GM23248 (cell line): ENCODE measurements around the gene RAD51B. TPM values are rescaled to one million over a fixed set of nuclear protein-coding genes. Genes with fewer than 3 reads are reported as not detected.

ENCODE experiments used
- DNase-seq: peaks from one replicate; pipeline ENCODE4 v3.0.0-alpha.2; 2015
- H2AFZ ChIP-seq: fragments of 200-600 bp; sonication (generic); 2 replicates; pipeline ENCODE4 v1.6.1; 2016; ENCODE audit warnings: antibody characterized with exemption
- H3F3A ChIP-seq: fragments of 200-600 bp; sonication (generic); 2 replicates; pipeline ENCODE4 v1.6.1; 2016; ENCODE audit warnings: mild to moderate bottlenecking, antibody characterized with exemption, mixed run types; ENCODE audit not compliant: insufficient read depth
- H3K27ac ChIP-seq: fragments of 200-600 bp; sonication (generic); 2 replicates; pipeline ENCODE4 v1.5.1; 2016; ENCODE audit warnings: mild to moderate bottlenecking
- H3K27me3 ChIP-seq: fragments of 200-600 bp; sonication (generic); replicated peaks from 2 replicates; pipeline ENCODE4 v1.6.1; 2016; ENCODE audit warnings: mild to moderate bottlenecking; ENCODE audit not compliant: insufficient read depth
- H3K36me3 ChIP-seq: fragments of 200-600 bp; sonication (generic); 2 replicates; pipeline ENCODE4 v1.6.1; 2016; ENCODE audit warnings: low read depth, mild to moderate bottlenecking
- H3K4me1 ChIP-seq: fragments of 200-600 bp; sonication (generic); 2 replicates; pipeline ENCODE4 v1.6.1; 2016; ENCODE audit warnings: mild to moderate bottlenecking; ENCODE audit not compliant: insufficient read depth
- H3K4me2 ChIP-seq: fragments of 200-600 bp; sonication (generic); one replicate; pipeline ENCODE4 v1.6.1; 2016; ENCODE audit warnings: mild to moderate bottlenecking; ENCODE audit not compliant: unreplicated experiment
- H3K4me3 ChIP-seq: fragments of 200-600 bp; sonication (generic); 2 replicates; pipeline ENCODE4 v1.5.1; 2016; ENCODE audit warnings: mild to moderate bottlenecking
- H3K79me2 ChIP-seq: fragments of 200-600 bp; sonication (generic); 2 replicates; pipeline ENCODE4 v1.6.1; 2016; ENCODE audit warnings: mild to moderate bottlenecking; ENCODE audit not compliant: insufficient read depth
- H3K9ac ChIP-seq: fragments of 200-600 bp; sonication (generic); 2 replicates; pipeline ENCODE4 v1.6.1; 2016; ENCODE audit warnings: mild to moderate bottlenecking
- H3K9me2 ChIP-seq: fragments of 200-600 bp; sonication (generic); 2 replicates; pipeline ENCODE4 v1.6.1; 2016; ENCODE audit warnings: mixed run types, mild to moderate bottlenecking, moderate library complexity; ENCODE audit not compliant: insufficient read depth
- H3K9me3 ChIP-seq: fragments of 200-600 bp; sonication (generic); one replicate; pipeline ENCODE4 v1.6.1; 2017; ENCODE audit warnings: low read depth
- H4K20me1 ChIP-seq: fragments of 200-600 bp; sonication (generic); 2 replicates; pipeline ENCODE4 v1.6.0; 2016; ENCODE audit not compliant: insufficient read depth
- EZH2 ChIP-seq: fragments of 200-600 bp; sonication (generic); IDR thresholded peaks from 2 replicates; pipeline ENCODE4 v1.6.1; 2018; ENCODE audit warnings: antibody characterized with exemption, mild to moderate bottlenecking; ENCODE audit not compliant: insufficient read depth, poor library complexity, severe bottlenecking
- EZH2phosphoT487 ChIP-seq: fragments of 200-600 bp; sonication (generic); IDR thresholded peaks from 2 replicates; pipeline ENCODE4 v1.6.1; 2018; ENCODE audit warnings: antibody characterized with exemption, moderate library complexity, mild to moderate bottlenecking, low read depth; ENCODE audit not compliant: insufficient read depth
- WGBS, 2 experiments: methylation state at CpG; one replicate each; pipeline ENCODE4 v1.1.6; 2015 to 2017; ENCODE audit warnings: low lambda C conversion rate in 2 of 2, low coverage in 1 of 2; ENCODE audit errors: missing lambda C conversion rate in 2 of 2; 5-methylcytosine and 5-hydroxymethylcytosine counted together
- in situ Hi-C: fragments of 300-500 bp; cut with MboI; formaldehyde crosslinking; loops from 2 replicates; pipeline ENCODE4 v1.15.0; 2020
- polyA plus RNA-seq: library from polyadenylated mRNA; unstranded; fragments of >200 nt; fragmentation: Nextera tagmentation; extraction: Ambion mirVana; gene quantifications from 2 replicates; pipeline ENCODE4 v1.2.1, GENCODE V29; 2016
- total RNA-seq: library from RNA; depleted of rRNA; stranded (reverse); fragments of >200 nt; shearing (Covaris generic); gene quantifications from 2 replicates; pipeline ENCODE4 v1.2.3, GENCODE V29; 2014

RAD51B gene
- total and polyA plus RNA-seq, 2 experiments from 2014 or later, result 4.0 to 8.8 TPM

GRCh38 chr14:68627050-68627867 lies 807.7 kb downstream of the RAD51B start:
- H3K27me3 ChIP-seq, result no peaks in the 10 kb centered on the region
- H3K9me3 ChIP-seq, result no peaks in the 10 kb centered on the region
- H3K9ac ChIP-seq, result no peak overlapping the region
- H3K4me1 ChIP-seq, result no peaks in the 10 kb centered on the region
- no peaks in the 10 kb centered on the region for H3K79me2 ChIP-seq
- no peak for DNase-seq
- H2AFZ ChIP-seq, result no peak overlapping the region
- no peaks in the 10 kb centered on the region for H3K9me2 ChIP-seq
- H3K27ac ChIP-seq, result no peak overlapping the region
- no peaks in the 10 kb centered on the region for H4K20me1 ChIP-seq
- no peak overlapping the region for H3K4me2 ChIP-seq
- no peaks in the 10 kb centered on the region for H3K36me3 ChIP-seq
- no peak for TF ChIP-seq EZH2phosphoT487
- TF ChIP-seq EZH2, result no peak
- WGBS, 2 experiments, result 94 to 95% methylated on average over 6 of the region's 6 CpGs
- no peak overlapping the region for H3K4me3 ChIP-seq
- no peaks in the 10 kb centered on the region for H3F3A ChIP-seq
- in situ Hi-C loops, result no loop called here

GRCh38 chr14:68627868-68628604 lies 808.5 kb downstream of the RAD51B start:
- H3K79me2 ChIP-seq, result no peaks in the 10 kb centered on the region
- WGBS, 2 experiments, result 78 to 83% methylated on average over 32 to 37 of the region's 37 CpGs
- no peak for DNase-seq
- no peak overlapping the region for H2AFZ ChIP-seq
- H3K27me3 ChIP-seq, result no peaks in the 10 kb centered on the region
- in situ Hi-C loops, result no loop called here
- no peaks in the 10 kb centered on the region for H3K9me2 ChIP-seq
- no peaks in the 10 kb centered on the region for H3K36me3 ChIP-seq
- no peak overlapping the region for H3K4me2 ChIP-seq
- H3K4me3 ChIP-seq, result no peak overlapping the region
- no peak overlapping the region for H3K9ac ChIP-seq
- TF ChIP-seq EZH2 (no peak), EZH2phosphoT487 (no peak)
- no peaks in the 10 kb centered on the region for H3K4me1 ChIP-seq
- no peaks in the 10 kb centered on the region for H3F3A ChIP-seq
- no peaks in the 10 kb centered on the region for H3K9me3 ChIP-seq
- H4K20me1 ChIP-seq, result no peaks in the 10 kb centered on the region
- no peak overlapping the region for H3K27ac ChIP-seq

- no peaks in the 10 kb centered on the region for H3K27me3 ChIP-seq
- no peak overlapping the region for H3K4me3 ChIP-seq
- TF ChIP-seq EZH2, result no peak
- no peak for TF ChIP-seq EZH2phosphoT487
- no peaks in the 10 kb centered on the region for H3F3A ChIP-seq
- H3K4me2 ChIP-seq, result no peak overlapping the region
- in situ Hi-C loops, result no loop called here
- 94 to 96% methylated on average over 28 to 30 of the region's 30 CpGs for WGBS, 2 experiments
- DNase-seq, result no peak
- no peaks in the 10 kb centered on the region for H3K4me1 ChIP-seq
- H3K36me3 ChIP-seq, result no peaks in the 10 kb centered on the region
- no peaks in the 10 kb centered on the region for H4K20me1 ChIP-seq
- no peaks in the 10 kb centered on the region for H3K9me3 ChIP-seq
- no peak overlapping the region for H3K9ac ChIP-seq
- H3K27ac ChIP-seq, result no peak overlapping the region
- H3K79me2 ChIP-seq, result no peaks in the 10 kb centered on the region
- H3K9me2 ChIP-seq, result no peaks in the 10 kb centered on the region
- H2AFZ ChIP-seq, result no peak overlapping the region
These were observed 809.2 kb downstream of the RAD51B start for GRCh38 chr14:68628605-68629310.

- Histone ChIP-seq H3K4me2 (no peak overlapping the region), H3K27ac (no peak overlapping the region), H4K20me1 (no peaks in the 10 kb centered on the region), H3K36me3 (no peaks in the 10 kb centered on the region), H3K79me2 (no peaks in the 10 kb centered on the region), H3K9me3 (no peaks in the 10 kb centered on the region), H3K4me3 (no peak overlapping the region), H3K4me1 (no peaks in the 10 kb centered on the region), H3K9ac (no peak overlapping the region), H3K9me2 (no peaks in the 10 kb centered on the region), H3K27me3 (no peaks in the 10 kb centered on the region), H3F3A (no peaks in the 10 kb centered on the region), H2AFZ (no peak overlapping the region)
- no peak for TF ChIP-seq EZH2phosphoT487
- DNase-seq, result no peak
- in situ Hi-C loops, result no loop called here
- 73 to 76% methylated on average over 8 of the region's 8 CpGs for WGBS, 2 experiments
These were observed 810.5 kb downstream of the RAD51B start for GRCh38 chr14:68630081-68630571.
